ENCODE data around the gene SLC27A4. TPM values are rescaled to one million over a fixed set of nuclear protein-coding genes. Genes with fewer than 3 reads are reported as not detected.

Gene SLC27A4
- total and polyA plus RNA-seq, 2 experiments from 2014 or later = 12.3 to 30.9 TPM

GRCh38 chr9:128382261-128382660 is 41.9 kb downstream of the SLC27A4 start:
- H4K20me1 ChIP-seq (ENCODE audit: insufficient read depth) = no peaks in the 10 kb centered on the region
- no peaks in the 10 kb centered on the region for H3F3A ChIP-seq (ENCODE audit: insufficient read depth)

GRCh38 chr9:128383007-128383753 is 42.9 kb downstream of the SLC27A4 start:
- peaks cover 25% of the 10 kb centered on the region for H3K79me2 ChIP-seq (ENCODE audit: insufficient read depth)
- no peaks in the 10 kb centered on the region for H3K9me3 ChIP-seq (ENCODE audit: low read depth)
- H2AFZ ChIP-seq = no peak overlapping the region
- DNase-seq = no peak
- in situ Hi-C loops (cut with MboI) = no loop called here
- no peaks in the 10 kb centered on the region for H3K27me3 ChIP-seq (replicated peaks; ENCODE audit: insufficient read depth)
- no peaks in the 10 kb centered on the region for H3K4me1 ChIP-seq (ENCODE audit: insufficient read depth)
- H4K20me1 ChIP-seq (ENCODE audit: insufficient read depth) = no peaks in the 10 kb centered on the region
- WGBS, 2 experiments (ENCODE audit: low coverage in 1 of 2, low lambda C conversion rate in 2 of 2, missing lambda C conversion rate in 2 of 2) = 80 to 81% methylated on average over 9 of the region's 9 CpGs
- TF ChIP-seq EZH2 (IDR thresholded peaks at IDR 0.05; ENCODE audit: insufficient read depth, poor library complexity, severe bottlenecking) (no peak), EZH2phosphoT487 (IDR thresholded peaks at IDR 0.05; ENCODE audit: insufficient read depth, low read depth) (no peak)
- peaks cover 3% of the 10 kb centered on the region; the same call in 1 of the 2 replicates for H3K36me3 ChIP-seq (ENCODE audit: low read depth)
- no peak overlapping the region for H3K4me2 ChIP-seq (ENCODE audit: unreplicated experiment)
- H3K4me3 ChIP-seq = no peak overlapping the region
- no peaks in the 10 kb centered on the region for H3F3A ChIP-seq (ENCODE audit: insufficient read depth)
- H3K27ac ChIP-seq = no peak overlapping the region
- no peak overlapping the region for H3K9ac ChIP-seq
- no peaks in the 10 kb centered on the region for H3K9me2 ChIP-seq (ENCODE audit: insufficient read depth)

More at GRCh38 chr9:128382261-128382660, 41.9 kb downstream of the SLC27A4 start:
- DNase-seq = no peak
- Histone ChIP-seq H3K9ac (no peak overlapping the region), H3K79me2 (ENCODE audit: insufficient read depth) (peaks cover 33% of the 10 kb centered on the region), H3K9me3 (ENCODE audit: low read depth) (no peaks in the 10 kb centered on the region), H3K9me2 (ENCODE audit: insufficient read depth) (no peaks in the 10 kb centered on the region), H3K27ac (no peak overlapping the region), H3K4me3 (no peak overlapping the region), H3K27me3 (replicated peaks; ENCODE audit: insufficient read depth) (no peaks in the 10 kb centered on the region), H3K36me3 (ENCODE audit: low read depth) (peaks cover 3% of the 10 kb centered on the region; the same call in 1 of the 2 replicates), H3K4me1 (ENCODE audit: insufficient read depth) (no peaks in the 10 kb centered on the region), H2AFZ (no peak overlapping the region), H3K4me2 (ENCODE audit: unreplicated experiment) (no peak overlapping the region)
- in situ Hi-C loops (cut with MboI) = no loop called here
- TF ChIP-seq EZH2phosphoT487 (IDR thresholded peaks at IDR 0.05; ENCODE audit: insufficient read depth, low read depth) = no peak
- TF ChIP-seq EZH2 (IDR thresholded peaks at IDR 0.05; ENCODE audit: insufficient read depth, poor library complexity, severe bottlenecking) = no peak
- WGBS, 2 experiments (ENCODE audit: low coverage in 1 of 2, low lambda C conversion rate in 2 of 2, missing lambda C conversion rate in 2 of 2) = 72 to 79% methylated on average over 6 of the region's 6 CpGs

GRCh38 chr9:128383791-128384190 is 43.5 kb downstream of the SLC27A4 start:
- no peak overlapping the region for H3K27ac ChIP-seq
- H3K79me2 ChIP-seq (ENCODE audit: insufficient read depth) = peaks cover 25% of the 10 kb centered on the region
- no peak overlapping the region for H2AFZ ChIP-seq
- in situ Hi-C loops (cut with MboI) = no loop called here
- no peak overlapping the region for H3K4me3 ChIP-seq
- no peaks in the 10 kb centered on the region for H3K27me3 ChIP-seq (replicated peaks; ENCODE audit: insufficient read depth)
- no peak for DNase-seq
- WGBS, 2 experiments (ENCODE audit: low coverage in 1 of 2, low lambda C conversion rate in 2 of 2, missing lambda C conversion rate in 2 of 2) = 75 to 76% methylated on average over 8 of the region's 8 CpGs
- no peaks in the 10 kb centered on the region for H3K9me2 ChIP-seq (ENCODE audit: insufficient read depth)
- H3K9me3 ChIP-seq (ENCODE audit: low read depth) = no peaks in the 10 kb centered on the region
- no peak for TF ChIP-seq EZH2phosphoT487 (IDR thresholded peaks at IDR 0.05; ENCODE audit: insufficient read depth, low read depth)
- no peak for TF ChIP-seq EZH2 (IDR thresholded peaks at IDR 0.05; ENCODE audit: insufficient read depth, poor library complexity, severe bottlenecking)
- no peak overlapping the region for H3K4me2 ChIP-seq (ENCODE audit: unreplicated experiment)
- H3K9ac ChIP-seq = no peak overlapping the region
- no peaks in the 10 kb centered on the region for H3F3A ChIP-seq (ENCODE audit: insufficient read depth)
- no peaks in the 10 kb centered on the region for H4K20me1 ChIP-seq (ENCODE audit: insufficient read depth)
- no peaks in the 10 kb centered on the region; the same call in 1 of the 2 replicates for H3K36me3 ChIP-seq (ENCODE audit: low read depth)
- H3K4me1 ChIP-seq (ENCODE audit: insufficient read depth) = no peaks in the 10 kb centered on the region

GRCh38 chr9:128384801-128385495 is 44.6 kb downstream of the SLC27A4 start:
- Histone ChIP-seq H3K36me3 (ENCODE audit: low read depth) (no peaks in the 10 kb centered on the region; the same call in 1 of the 2 replicates), H3K27me3 (replicated peaks; ENCODE audit: insufficient read depth) (no peaks in the 10 kb centered on the region)
- 89 to 91% methylated on average over 7 of the region's 7 CpGs for WGBS, 2 experiments (ENCODE audit: low coverage in 1 of 2, low lambda C conversion rate in 2 of 2, missing lambda C conversion rate in 2 of 2)

More at GRCh38 chr9:128384801-128385495, 44.6 kb downstream of the SLC27A4 start:
- peaks cover 25% of the 10 kb centered on the region for H3K79me2 ChIP-seq (ENCODE audit: insufficient read depth)
- TF ChIP-seq EZH2phosphoT487 (IDR thresholded peaks at IDR 0.05; ENCODE audit: insufficient read depth, low read depth) = no peak
- no peak for TF ChIP-seq EZH2 (IDR thresholded peaks at IDR 0.05; ENCODE audit: insufficient read depth, poor library complexity, severe bottlenecking)
- no peaks in the 10 kb centered on the region for H4K20me1 ChIP-seq (ENCODE audit: insufficient read depth)
- H3K9me3 ChIP-seq (ENCODE audit: low read depth) = no peaks in the 10 kb centered on the region
- peak; percentile 11 for DNase-seq
- no peaks in the 10 kb centered on the region for H3K9me2 ChIP-seq (ENCODE audit: insufficient read depth)
- H3F3A ChIP-seq (ENCODE audit: insufficient read depth) = no peaks in the 10 kb centered on the region
- H3K4me1 ChIP-seq (ENCODE audit: insufficient read depth) = no peaks in the 10 kb centered on the region
- H3K4me3 ChIP-seq = no peak overlapping the region
- in situ Hi-C loops (cut with MboI) = no loop called here
- H2AFZ ChIP-seq = no peak overlapping the region
- H3K4me2 ChIP-seq (ENCODE audit: unreplicated experiment) = no peak overlapping the region
- H3K9ac ChIP-seq = no peak overlapping the region
- H3K27ac ChIP-seq = no peak overlapping the region

Measured in GM23248 (cell line).